ENCODE data around the gene FZR1.

GRCh38 chr19:3483226-3483628 lies 22.9 kb upstream of the FZR1 start, which contains the start of gene SMIM44:
- TF ChIP-seq CTCF (IDR thresholded peaks at IDR 0.05 in 4 of 5, conservative IDR thresholded peaks at IDR 0.05 in 1 of 5) (no peak), POLR2A (IDR thresholded peaks at IDR 0.05) (no peak)

Measured in gastrocnemius medialis (tissue), 4 donors.